SK-N-MC (cell line): ENCODE results near the gene RBM19.

Experiments
- DNase-seq: peaks from one replicate; pipeline ENCODE4 v3.0.0-alpha.2; 2011; ENCODE audit warnings: low read depth, low spot score
- H3K27ac ChIP-seq: fragments of 200-600 bp; sonication (generic); 2 replicates; pipeline ENCODE4 v1.5.1; 2016; ENCODE audit warnings: mixed run types
- H3K36me3 ChIP-seq: fragments of 200-600 bp; sonication (generic); 2 replicates; pipeline ENCODE4 v1.6.1; 2017; ENCODE audit warnings: antibody characterized with exemption, low read length, mixed read lengths; ENCODE audit not compliant: insufficient read depth
- H3K4me3 ChIP-seq: fragments of 200-600 bp; sonication (generic); 2 replicates; pipeline ENCODE4 v1.5.1; 2016
- H3K9ac ChIP-seq: fragments of 200-600 bp; sonication (generic); 2 replicates; pipeline ENCODE4 v1.8.0; 2017; ENCODE audit warnings: mixed run types, mixed read lengths; ENCODE audit not compliant: insufficient read length
- H3K9me3 ChIP-seq: fragments of 200-600 bp; sonication (generic); 2 replicates; pipeline ENCODE4 v1.6.1; 2017; ENCODE audit warnings: low read depth, mild to moderate bottlenecking, antibody characterized with exemption, low read length, moderate library complexity, mixed read lengths
- EZH2 ChIP-seq: fragments of 200-600 bp; sonication (generic); IDR thresholded peaks from one replicate; pipeline ENCODE4 v1.6.1; 2017; ENCODE audit warnings: antibody characterized with exemption
- FOXP2 ChIP-seq: optimal IDR thresholded peaks from 2 replicates; pipeline ENCODE3; 2011; ENCODE audit warnings: mild to moderate bottlenecking, moderate library complexity; ENCODE audit not compliant: insufficient read depth; ENCODE audit errors: extremely low read length, control extremely low read depth
- POLR2AphosphoS5 ChIP-seq: IDR thresholded peaks from 2 replicates; pipeline ENCODE4 v1.6.1; 2012; ENCODE audit warnings: mild to moderate bottlenecking, low read depth, low read length, borderline replicate concordance

The RBM19 gene

DNA sequence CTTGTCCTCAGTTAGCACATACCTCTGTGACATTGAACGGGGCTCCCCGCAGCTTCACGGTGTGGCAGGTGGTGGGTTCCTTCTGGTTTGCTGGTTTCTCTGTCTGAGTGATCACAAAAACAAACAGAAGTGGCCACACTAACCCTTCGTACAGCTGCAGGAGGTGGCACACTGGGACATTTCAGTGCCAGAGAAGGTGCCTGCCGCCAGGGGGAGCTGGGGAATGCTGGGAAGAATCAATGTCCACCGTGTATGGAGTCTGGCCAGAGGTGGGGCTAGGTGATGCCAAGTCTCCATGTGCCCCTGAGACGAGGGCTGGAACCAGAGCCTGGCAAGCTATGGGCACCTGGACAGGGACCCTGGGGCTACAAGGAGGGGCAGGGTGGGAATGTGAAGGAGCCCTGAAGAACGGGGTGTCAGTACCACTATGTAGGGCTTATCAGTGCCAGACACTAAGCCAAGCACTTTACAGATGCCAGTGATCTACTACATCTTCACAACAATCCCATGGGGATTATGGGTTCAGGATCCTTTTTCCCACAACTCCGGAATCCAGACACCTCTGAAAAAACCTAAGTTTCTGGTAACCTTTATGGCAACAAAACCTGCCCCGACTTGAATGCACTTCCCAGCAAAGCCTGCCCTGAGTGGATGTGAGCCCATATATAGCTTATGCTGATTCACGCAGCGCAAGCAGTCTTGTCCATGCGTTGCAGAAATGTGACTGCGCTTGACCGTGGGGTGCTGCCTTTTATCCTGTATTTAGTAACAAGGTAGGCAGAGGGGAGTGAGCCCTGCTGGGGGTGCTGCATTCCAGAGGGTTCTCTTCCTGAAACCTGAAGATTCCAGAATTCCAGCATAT lies 10.8 kb downstream of the RBM19 start:
- no peak for DNase-seq

DNA sequence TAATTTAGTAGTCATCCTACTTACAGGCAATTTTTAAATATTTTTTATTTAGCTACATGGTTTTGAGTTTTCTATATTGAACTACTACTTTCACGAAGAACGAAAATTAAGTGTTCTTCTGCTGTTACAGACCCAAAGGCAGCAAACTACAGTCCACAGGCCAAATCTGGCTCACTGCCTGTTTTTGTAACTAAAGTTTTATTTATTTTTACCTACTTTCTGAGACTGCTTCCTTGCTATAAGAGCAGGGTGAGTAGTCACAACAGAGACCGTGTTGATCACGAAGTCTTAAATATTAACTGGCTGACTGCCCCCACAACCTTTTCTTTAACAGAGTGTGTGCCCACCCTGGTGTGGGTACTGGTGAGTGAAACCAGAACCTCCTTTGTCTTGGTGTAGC lies 11.6 kb downstream of the RBM19 start:
- H3K9ac ChIP-seq = no peak overlapping the region
- H3K9me3 ChIP-seq = no peaks in the 10 kb centered on the region
- DNase-seq = no peak
- peaks cover 16% of the 10 kb centered on the region; the same call in 1 of the 2 replicates for H3K36me3 ChIP-seq
- H3K4me3 ChIP-seq = no peak overlapping the region
- no peak overlapping the region for H3K27ac ChIP-seq
- TF ChIP-seq FOXP2 = no peak
- no peak for TF ChIP-seq POLR2AphosphoS5
- TF ChIP-seq EZH2 = no peak

More for the DNA sequence above, 10.8 kb downstream of the RBM19 start:
- no peaks in the 10 kb centered on the region for H3K9me3 ChIP-seq
- no peak for TF ChIP-seq POLR2AphosphoS5
- TF ChIP-seq EZH2 = no peak
- no peak for TF ChIP-seq FOXP2
- no peak overlapping the region for H3K4me3 ChIP-seq
- peaks cover 23% of the 10 kb centered on the region; the same call in 1 of the 2 replicates for H3K36me3 ChIP-seq
- H3K9ac ChIP-seq = no peak overlapping the region
- no peak overlapping the region for H3K27ac ChIP-seq

DNA sequence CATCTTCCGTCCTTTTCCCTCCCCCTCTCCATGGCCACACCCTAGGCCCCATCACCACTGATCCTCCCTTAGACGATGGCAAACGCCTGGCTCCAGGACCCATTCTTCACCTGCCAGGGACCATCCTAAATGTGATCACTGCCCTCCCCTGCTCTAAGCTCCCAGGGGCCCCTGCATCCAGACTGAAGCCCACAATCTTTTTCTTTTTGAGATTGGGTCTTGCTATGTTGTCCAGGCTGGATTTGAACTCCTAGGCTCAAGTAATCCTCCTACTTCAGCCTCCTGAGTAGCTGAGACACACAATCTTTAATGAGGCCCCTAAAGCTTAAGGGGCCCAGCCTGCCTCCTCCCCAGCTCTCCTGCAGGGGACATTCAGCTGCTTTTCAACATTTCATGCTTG lies 15.3 kb downstream of the RBM19 start:
- Histone ChIP-seq H3K9me3 (no peaks in the 10 kb centered on the region), H3K36me3 (peaks cover 31% of the 10 kb centered on the region; the same call in 1 of the 2 replicates), H3K4me3 (no peak overlapping the region), H3K9ac (no peak overlapping the region), H3K27ac (no peak overlapping the region)
- no peak for DNase-seq
- TF ChIP-seq EZH2 = no peak
- no peak for TF ChIP-seq POLR2AphosphoS5
- no peak for TF ChIP-seq FOXP2

DNA sequence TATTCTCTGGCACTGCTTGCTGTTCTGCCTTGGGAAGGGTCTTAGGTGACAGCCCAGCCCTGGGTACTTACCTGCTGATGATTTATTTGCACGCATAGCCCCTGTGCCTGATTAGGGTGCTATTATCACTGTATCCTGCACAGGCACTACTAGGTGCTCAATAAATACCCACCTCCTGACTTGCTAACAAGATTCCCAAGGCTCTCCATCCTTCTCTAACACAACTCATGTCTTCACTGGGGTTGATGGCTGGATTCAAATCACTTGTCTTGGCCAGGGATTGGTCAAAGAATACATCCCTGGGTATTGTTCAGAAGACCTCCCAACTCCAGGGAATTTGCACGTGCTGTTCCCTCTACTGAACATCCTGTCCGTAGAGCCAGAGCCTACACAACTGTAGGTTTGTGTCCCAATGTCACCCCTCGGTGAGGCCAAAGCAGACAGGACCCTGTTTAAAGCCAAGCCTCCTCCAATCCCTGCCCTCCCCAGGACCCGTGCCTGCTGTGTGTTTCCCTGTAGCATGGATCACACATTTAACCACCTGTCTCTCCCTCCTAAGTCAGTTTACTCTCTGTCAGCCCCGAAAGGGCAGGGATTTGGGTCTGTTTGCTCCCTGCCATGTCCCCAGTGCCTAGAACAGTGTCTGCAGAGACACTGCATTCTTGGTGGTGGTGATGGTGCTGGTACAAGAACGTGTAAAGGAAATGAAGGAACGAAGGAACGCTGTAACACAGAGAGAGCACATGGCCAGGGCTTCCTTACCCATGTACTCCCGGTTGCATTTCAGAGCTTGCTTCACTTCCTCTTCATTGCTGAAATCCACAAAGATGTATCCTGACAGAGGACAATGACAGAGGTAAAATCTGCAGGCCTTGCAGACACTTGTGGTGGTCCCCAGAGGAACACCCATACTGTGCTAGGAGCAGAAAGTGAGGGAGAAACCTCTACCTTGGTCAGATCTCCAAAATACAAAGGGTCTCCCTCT lies 16.5 kb downstream of the RBM19 start:
- no peak for TF ChIP-seq FOXP2
- no peak for TF ChIP-seq POLR2AphosphoS5
- no peak for TF ChIP-seq EZH2
- DNase-seq = no peak
- Histone ChIP-seq H3K27ac (no peak overlapping the region), H3K36me3 (peaks cover 28% of the 10 kb centered on the region; the same call in 1 of the 2 replicates), H3K4me3 (no peak overlapping the region), H3K9me3 (no peaks in the 10 kb centered on the region), H3K9ac (no peak overlapping the region)

DNA sequence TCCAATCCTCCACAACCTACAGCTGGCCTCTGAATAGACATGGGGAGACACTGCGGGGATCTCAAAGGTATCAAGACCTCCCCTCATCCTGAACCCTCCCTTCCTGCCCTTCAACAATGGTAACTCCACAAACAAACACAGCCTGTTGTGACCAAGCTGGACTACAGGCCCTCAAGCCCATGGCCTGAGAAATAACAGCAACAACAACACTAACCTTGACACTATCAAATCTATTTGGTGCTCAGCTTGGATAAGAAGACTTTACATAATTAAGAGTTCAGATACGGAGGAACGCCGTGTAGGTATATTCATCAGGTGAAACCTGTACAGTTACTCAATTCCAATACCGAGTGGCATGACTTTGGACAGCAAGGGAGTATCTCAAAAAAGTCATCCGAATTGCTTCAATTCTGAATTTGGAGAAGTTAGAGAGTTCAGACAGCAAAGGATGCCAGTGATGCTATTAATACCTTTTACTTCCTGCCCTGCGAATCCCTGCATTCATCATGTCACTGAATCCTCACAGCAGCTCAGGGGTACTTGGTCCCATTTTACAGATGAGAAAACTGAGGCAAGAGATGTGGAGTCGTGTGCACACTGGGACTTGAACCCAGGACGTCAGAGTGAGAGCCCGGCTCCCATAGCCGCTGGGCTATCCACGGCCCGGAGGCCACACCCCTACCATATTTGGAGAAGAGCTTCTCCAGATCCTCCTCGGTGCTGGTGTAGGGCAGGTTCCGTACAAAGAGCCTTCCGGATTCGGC lies 17.8 kb downstream of the RBM19 start:
- Histone ChIP-seq H3K9me3 (no peaks in the 10 kb centered on the region), H3K9ac (no peak overlapping the region), H3K4me3 (no peak overlapping the region), H3K27ac (no peak overlapping the region), H3K36me3 (peaks cover 25% of the 10 kb centered on the region; the same call in 1 of the 2 replicates)
- no peak for TF ChIP-seq FOXP2
- TF ChIP-seq EZH2 = no peak
- TF ChIP-seq POLR2AphosphoS5 = no peak
- no peak for DNase-seq

GRCh38 chr12:113946175-113946574 lies 19.9 kb downstream of the RBM19 start:
- Histone ChIP-seq H3K9me3 (no peaks in the 10 kb centered on the region), H3K36me3 (peaks cover 33% of the 10 kb centered on the region; the same call in 1 of the 2 replicates), H3K4me3 (no peak overlapping the region), H3K9ac (no peak overlapping the region), H3K27ac (no peak overlapping the region)
- no peak for DNase-seq
- TF ChIP-seq FOXP2 (no peak), POLR2AphosphoS5 (no peak), EZH2 (no peak)

DNA sequence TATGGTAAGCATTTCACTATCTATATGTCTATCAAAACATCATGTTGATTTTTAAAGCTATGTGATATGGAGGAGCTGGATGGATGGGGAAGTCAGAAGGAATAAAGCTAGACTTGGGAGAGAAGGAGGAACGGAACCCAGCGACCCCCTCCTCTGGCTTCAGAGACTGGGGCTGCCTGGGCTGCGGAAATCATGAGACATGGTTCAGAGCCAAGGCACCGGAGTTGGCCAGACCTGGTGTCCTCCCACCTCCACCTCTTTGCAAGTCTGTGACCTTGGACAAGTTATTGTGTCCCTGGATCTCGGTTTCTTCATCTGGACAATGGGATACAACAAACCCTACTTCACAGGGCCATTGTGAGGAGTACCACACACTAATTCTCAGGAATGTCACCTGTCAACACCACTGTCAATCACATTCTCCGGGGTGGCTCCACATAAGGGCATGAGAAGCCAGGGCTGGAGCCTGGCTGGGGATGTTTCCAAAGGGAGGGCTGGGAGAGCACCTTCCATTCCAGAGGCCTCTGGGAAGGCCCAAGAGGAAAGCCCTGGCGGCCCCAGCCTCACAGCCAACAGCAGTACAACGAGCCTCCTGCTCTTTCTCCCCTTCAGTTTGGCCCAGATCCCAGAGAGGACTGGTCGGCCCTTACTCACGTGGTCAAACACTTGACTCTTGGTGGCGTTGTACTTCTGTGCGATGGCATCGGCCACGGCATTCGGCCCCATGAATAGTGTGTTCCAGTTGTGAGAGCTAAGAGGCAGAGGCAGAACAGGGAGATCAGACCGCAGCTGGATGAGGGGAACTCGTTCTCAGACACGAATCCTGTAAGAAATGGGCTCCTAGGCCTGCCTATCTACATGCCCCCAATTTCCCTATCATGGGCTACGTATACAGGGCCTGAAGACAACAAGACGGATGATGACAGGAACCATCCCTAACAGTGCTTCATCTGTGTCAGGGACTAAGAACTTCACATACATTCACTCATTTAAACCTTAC lies 20.7 kb downstream of the RBM19 start:
- Histone ChIP-seq H3K9me3 (no peaks in the 10 kb centered on the region), H3K4me3 (no peak overlapping the region), H3K36me3 (peaks cover 36% of the 10 kb centered on the region; the same call in 1 of the 2 replicates), H3K27ac (no peak overlapping the region), H3K9ac (no peak overlapping the region)
- no peak for DNase-seq
- TF ChIP-seq EZH2 = no peak
- TF ChIP-seq FOXP2 = no peak
- TF ChIP-seq POLR2AphosphoS5 = no peak
